NB4 (cell line): Measurements from ENCODE around the gene CORO2A.

Source experiments
- CTCF ChIP-seq: IDR thresholded peaks from one replicate; pipeline ENCODE4 v1.5.1; 2012; ENCODE audit warnings: low read depth, low read length
- MYC ChIP-seq: IDR thresholded peaks from 2 replicates; pipeline ENCODE4 v1.6.1; 2011; ENCODE audit warnings: low read depth, low read length
- POLR2A ChIP-seq: IDR thresholded peaks from 2 replicates; pipeline ENCODE4 v1.6.1; 2011; ENCODE audit warnings: mild to moderate bottlenecking; ENCODE audit not compliant: insufficient read length; ENCODE audit errors: extremely low read depth
- TF ChIP-seq, protein P1 (sequence below): IDR thresholded peaks from 2 replicates; pipeline ENCODE4 v1.6.1; 2011; ENCODE audit warnings: low read depth, low read length

DNA sequence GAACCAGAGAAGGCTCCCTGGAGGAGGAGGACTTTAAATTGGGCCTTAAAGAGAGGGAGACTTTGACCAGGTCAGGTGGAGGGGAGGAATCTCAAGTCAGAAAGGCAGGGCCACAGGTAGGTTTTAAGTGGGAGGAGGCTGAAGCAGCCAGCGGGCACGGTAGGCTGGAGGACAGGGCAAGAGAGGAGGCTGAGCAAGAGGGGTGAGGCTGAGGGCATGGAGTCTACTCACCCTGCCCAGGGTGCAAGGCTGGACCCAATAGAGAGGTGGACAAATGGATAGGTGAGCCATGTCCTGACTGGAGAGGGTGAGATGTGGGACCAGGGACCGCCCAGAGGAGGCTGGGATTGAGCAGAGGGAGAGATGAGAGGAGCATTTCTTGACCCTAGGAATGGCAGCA, 47.8 kb downstream of the CORO2A start:
- no peak for TF ChIP-seq POLR2A
- no peak for TF ChIP-seq CTCF
- TF ChIP-seq, protein P1, sequence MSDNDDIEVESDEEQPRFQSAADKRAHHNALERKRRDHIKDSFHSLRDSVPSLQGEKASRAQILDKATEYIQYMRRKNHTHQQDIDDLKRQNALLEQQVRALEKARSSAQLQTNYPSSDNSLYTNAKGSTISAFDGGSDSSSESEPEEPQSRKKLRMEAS, result no peak
- TF ChIP-seq MYC, result no peak
